Cardiac fibroblast (primary cell): ENCODE results near the gene AKNA.

ENCODE experiments used
- DNase-seq, 2 donors: peaks; one replicate each; pipeline versions ENCODE4 v3.0.0 to v3.0.0-alpha.2; 2010; ENCODE audit warnings: low read depth in 2 of 2
- H3K4me3 ChIP-seq, 2 donors: replicated peaks in 1 of 2; 1 replicate in 1 of 2; 2 replicates in 1 of 2; pipeline ENCODE4 v1.5.1; 2011; ENCODE audit warnings: low read depth in 2 of 2, low read length in 2 of 2, mild to moderate bottlenecking in 2 of 2, moderate library complexity in 1 of 2
- TF ChIP-seq, protein P1 (sequence below): IDR thresholded peaks from one replicate; pipeline ENCODE4 v1.5.1; 2011; ENCODE audit warnings: low read depth, mild to moderate bottlenecking, low read length, inconsistent platforms

Gene AKNA

DNA sequence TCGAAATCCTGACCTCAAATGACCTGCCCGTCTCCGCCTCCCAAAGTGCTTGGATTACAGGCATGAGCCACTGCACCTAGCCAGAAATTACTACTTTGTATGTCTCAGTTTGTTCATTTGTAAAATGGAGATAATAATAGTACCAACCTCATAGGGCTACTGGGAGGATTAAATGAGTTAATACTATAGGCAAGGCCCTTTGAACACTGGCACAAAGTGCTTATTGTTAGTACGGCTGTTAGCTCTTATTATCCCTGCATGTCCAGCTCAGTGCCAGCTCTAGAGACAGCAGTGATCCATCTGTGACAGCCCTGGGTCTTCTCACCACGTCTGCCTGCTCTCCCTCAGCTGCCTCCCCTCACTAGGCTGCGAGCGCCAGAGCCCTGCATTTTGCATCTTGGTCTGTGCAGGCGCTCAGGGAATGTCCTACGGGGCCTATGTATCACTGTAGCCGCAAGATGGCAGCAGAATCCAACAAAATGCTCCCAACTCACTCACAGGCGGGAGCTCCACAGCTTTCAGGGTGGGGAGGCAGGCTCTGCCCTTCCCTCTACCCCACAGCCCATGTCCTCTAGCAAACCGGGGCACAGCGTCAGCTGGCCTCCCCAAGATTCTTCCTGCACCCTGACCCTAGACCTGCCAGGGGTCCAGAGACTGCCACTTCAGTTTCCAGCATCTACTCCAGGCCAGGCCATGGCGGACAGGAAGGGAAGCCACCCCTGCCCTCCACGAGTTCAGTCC, 17.7 kb upstream of the AKNA start:
- DNase-seq, result peak; percentile 84
- TF ChIP-seq, protein P1, sequence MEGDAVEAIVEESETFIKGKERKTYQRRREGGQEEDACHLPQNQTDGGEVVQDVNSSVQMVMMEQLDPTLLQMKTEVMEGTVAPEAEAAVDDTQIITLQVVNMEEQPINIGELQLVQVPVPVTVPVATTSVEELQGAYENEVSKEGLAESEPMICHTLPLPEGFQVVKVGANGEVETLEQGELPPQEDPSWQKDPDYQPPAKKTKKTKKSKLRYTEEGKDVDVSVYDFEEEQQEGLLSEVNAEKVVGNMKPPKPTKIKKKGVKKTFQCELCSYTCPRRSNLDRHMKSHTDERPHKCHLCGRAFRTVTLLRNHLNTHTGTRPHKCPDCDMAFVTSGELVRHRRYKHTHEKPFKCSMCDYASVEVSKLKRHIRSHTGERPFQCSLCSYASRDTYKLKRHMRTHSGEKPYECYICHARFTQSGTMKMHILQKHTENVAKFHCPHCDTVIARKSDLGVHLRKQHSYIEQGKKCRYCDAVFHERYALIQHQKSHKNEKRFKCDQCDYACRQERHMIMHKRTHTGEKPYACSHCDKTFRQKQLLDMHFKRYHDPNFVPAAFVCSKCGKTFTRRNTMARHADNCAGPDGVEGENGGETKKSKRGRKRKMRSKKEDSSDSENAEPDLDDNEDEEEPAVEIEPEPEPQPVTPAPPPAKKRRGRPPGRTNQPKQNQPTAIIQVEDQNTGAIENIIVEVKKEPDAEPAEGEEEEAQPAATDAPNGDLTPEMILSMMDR, result peak; percentile 87
- no peak overlapping the region for H3K4me3 ChIP-seq

DNA sequence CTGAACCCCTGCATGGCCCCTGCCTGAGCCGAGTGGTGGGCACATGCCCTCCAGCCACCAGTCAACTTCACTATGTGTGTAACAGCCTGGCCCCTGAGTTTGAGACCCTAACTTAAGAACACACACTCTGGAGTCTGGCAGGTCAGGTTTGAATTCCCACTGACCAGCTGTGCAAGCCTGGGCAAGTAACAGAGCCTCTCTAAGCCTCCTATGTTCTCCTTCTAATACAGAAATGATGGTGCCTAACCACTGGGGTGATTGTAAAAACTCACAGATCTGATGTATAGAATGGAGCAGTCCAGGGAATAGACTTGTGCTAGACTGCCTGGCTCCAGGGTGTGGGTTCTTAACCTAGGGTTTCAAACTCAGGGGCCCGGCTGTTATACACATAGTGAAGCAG, 16.7 kb upstream of the AKNA start:
- no peak overlapping the region for H3K4me3 ChIP-seq
- TF ChIP-seq, protein P1, result no peak
- DNase-seq, result no peak

DNA sequence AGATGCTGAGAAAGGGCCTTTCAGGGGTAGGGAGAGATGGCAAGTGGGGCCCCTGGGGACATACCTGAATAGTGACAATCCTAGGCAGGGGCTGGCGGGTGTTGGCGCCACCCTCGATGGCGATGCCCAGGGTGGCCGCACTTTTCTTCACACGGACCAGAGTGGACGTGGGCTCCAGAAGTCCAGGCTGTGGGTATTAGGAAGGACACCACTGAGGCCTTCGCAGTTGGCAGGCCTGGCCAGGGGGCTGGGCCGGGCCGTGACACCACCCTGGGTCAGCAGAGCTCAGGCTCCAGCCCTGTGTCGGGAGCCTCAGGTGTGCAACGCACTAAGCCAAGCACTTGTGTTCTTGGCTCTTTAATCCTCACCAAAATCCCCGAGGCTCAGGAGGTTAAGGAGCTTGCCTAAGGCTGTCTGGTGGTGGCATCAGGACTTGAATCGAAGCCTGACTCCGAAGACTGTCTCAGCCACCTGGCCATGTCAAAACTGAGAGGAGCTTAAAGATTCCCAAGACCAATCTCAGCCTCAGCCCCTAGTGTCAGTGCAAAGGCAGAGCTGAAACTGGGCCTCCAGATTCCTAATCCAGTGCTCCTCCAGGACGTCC, 15.5 kb upstream of the AKNA start:
- no peak for DNase-seq
- TF ChIP-seq, protein P1, result no peak
- no peak overlapping the region for H3K4me3 ChIP-seq

DNA sequence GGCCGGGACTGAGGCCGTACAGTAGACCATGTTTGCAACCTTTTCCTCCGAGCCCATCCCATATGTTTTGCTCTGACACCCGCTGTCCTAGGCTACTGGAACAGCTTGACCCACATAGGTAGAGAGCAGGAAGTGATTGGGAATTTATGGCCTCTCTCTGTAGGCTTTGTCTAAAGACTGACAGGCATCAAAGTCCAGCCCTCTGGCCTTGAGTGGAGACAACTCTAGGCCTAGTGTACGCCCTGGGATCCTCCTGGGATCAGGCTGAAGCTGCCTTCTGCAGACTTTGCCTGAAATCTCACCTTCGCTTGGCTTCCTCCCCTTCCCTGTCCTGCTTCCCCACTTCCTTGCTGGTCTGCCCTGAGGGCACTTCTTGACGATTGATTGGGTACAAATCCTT, 13.6 kb upstream of the AKNA start:
- TF ChIP-seq, protein P1, result no peak
- no peak for DNase-seq
- H3K4me3 ChIP-seq, result no peak overlapping the region

DNA sequence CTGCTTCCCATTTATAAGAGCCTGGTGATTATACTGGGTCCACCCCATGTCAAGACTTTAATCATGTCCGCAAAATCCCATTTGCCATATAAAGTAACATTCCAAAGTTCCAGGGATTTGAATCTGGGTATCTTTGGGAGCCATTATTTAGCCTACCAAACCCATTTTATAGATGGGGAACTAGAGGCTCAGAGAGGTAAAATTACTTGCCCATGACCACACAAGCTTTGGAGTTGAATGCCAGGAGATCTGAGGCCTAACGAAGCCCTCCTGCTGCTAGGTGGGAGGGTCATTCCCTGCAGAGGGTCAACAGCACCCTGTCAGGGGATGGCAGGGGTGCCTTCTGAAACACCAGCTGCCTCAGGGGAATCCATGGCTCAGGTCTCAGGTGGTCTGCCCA, 13.0 kb upstream of the AKNA start:
- H3K4me3 ChIP-seq, result no peak overlapping the region
- no peak for DNase-seq
- TF ChIP-seq, protein P1, result no peak

DNA sequence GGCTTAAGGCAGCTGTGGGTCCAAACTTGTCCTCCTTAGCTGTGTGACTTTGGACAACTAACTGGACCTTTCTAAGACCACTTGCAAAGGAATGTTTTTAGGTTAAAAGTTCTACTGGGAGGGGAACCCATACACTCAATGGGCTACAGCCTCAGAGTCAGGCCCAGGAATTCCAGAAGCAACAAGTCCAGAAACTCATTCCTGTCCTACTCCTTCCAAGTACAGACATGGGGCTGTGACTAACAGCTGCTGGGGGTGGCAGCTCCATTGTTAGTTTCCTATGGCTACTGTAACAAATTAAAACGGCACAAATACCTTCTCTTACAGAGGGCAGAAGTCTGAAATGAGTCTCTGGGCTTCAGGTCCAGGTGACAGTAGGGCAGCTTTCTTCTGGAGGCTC, 12.4 kb upstream of the AKNA start:
- peak in 1 of 2 donors; percentile 15 for DNase-seq
- TF ChIP-seq, protein P1, result no peak
- H3K4me3 ChIP-seq, result no peak overlapping the region

DNA sequence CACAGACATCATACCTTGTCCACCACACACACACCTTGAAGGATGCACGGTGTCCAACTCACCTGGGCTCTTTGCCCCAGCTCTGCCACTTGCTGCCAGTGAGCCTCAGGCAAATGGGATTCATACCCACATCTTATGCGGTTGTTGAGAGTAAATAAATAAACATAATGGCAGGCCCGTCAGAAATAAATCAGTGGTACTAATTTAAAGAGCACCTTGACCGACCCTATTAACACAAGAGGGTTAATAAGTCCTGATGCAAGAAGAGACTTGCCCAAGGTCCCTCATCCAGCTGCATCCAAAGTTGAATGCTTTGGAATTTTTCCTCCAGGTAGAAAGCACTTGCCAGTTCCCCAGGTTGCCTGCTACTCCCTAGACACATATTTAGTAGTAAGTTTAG, 11.6 kb upstream of the AKNA start:
- DNase-seq, result no peak
- TF ChIP-seq, protein P1, result no peak
- no peak overlapping the region for H3K4me3 ChIP-seq
